ENCODE measurements around the gene CAPZB.

DNA sequence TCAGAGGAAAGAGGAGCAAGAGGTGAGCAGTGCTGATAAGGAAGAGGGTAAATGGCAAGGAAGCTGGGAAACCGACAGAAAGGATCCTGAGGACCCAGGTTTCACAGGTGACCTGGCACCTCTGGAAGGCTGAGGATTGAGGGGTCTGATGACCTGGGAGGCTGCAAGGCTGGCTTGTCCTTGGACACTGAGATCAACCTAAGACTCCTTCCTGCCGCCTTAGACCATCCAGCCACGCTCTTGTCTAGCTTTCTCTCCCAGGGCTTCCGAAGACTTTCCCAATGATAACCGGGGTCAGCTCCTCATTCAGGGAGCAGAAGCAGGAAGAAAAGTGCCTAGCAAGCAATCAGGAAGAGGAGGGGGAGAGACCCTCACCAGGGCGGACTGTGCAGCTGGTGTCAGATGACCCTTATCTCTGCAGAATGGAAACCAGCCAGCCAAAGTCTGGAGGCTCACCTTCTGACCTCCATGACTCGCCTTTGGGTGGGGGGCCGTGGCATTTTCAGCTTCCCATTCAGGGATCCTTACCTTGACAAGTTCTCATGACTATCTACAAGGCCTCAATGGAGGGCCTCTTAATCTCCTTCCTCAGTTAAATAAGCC, 77.7 kb downstream of the CAPZB start:
- TF ChIP-seq, protein P1, sequence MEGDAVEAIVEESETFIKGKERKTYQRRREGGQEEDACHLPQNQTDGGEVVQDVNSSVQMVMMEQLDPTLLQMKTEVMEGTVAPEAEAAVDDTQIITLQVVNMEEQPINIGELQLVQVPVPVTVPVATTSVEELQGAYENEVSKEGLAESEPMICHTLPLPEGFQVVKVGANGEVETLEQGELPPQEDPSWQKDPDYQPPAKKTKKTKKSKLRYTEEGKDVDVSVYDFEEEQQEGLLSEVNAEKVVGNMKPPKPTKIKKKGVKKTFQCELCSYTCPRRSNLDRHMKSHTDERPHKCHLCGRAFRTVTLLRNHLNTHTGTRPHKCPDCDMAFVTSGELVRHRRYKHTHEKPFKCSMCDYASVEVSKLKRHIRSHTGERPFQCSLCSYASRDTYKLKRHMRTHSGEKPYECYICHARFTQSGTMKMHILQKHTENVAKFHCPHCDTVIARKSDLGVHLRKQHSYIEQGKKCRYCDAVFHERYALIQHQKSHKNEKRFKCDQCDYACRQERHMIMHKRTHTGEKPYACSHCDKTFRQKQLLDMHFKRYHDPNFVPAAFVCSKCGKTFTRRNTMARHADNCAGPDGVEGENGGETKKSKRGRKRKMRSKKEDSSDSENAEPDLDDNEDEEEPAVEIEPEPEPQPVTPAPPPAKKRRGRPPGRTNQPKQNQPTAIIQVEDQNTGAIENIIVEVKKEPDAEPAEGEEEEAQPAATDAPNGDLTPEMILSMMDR (IDR thresholded peaks at IDR 0.05): no peak
- TF ChIP-seq POLR2A (IDR thresholded peaks at IDR 0.05): no peak
